Fibroblast of the aortic adventitia (primary cell): Measurements from ENCODE around the gene PIEZO2. TPM values are rescaled to one million over a fixed set of nuclear protein-coding genes. Genes with fewer than 3 reads are reported as not detected.
A peak's percentile ranks its signal among the peaks of the same experiment; 100 is the strongest.
"Not testable (repeated sequence)": the region's sequence is repeated elsewhere in the genome, so short reads cannot be mapped to it uniquely, and the experiment has no call there.

Experiments
- DNase-seq: peaks from one replicate; pipeline ENCODE4 v3.0.0-alpha.2; 2010; ENCODE audit warnings: low read depth
- H3K4me3 ChIP-seq: 2 replicates; pipeline ENCODE4 v1.5.1; 2011; ENCODE audit warnings: low read depth, mild to moderate bottlenecking, control low read depth, low read length, moderate library complexity
- CTCF ChIP-seq: IDR thresholded peaks from 2 replicates; pipeline ENCODE4 v1.5.1; 2011; ENCODE audit warnings: mild to moderate bottlenecking, low read length, control low read depth, inconsistent platforms; ENCODE audit not compliant: insufficient read depth
- total RNA-seq: library from RNA; depleted of rRNA; stranded (reverse); fragments of >200 nt; gene quantifications from 2 replicates; pipeline ENCODE4 v1.2.3, GENCODE V29; 2012; ENCODE audit warnings: low replicate concordance

Gene PIEZO2
- total RNA-seq, 1 donor: 1.6 TPM

GRCh38 chr18:11175266-11175979, 26.1 kb upstream of the PIEZO2 start:
- DNase-seq: peak; percentile 78
- no peak for TF ChIP-seq CTCF
- no peak overlapping the region for H3K4me3 ChIP-seq

GRCh38 chr18:11174179-11174578, 24.8 kb upstream of the PIEZO2 start:
- not testable (repeated sequence) for H3K4me3 ChIP-seq, DNase-seq

GRCh38 chr18:11167778-11168177, 18.4 kb upstream of the PIEZO2 start:
- no peak overlapping the region for H3K4me3 ChIP-seq
- DNase-seq: peak; percentile 24
- TF ChIP-seq CTCF: no peak

- no peak for TF ChIP-seq CTCF
- DNase-seq: no peak
- no peak overlapping the region for H3K4me3 ChIP-seq
Observed at GRCh38 chr18:11165952-11166351, 16.6 kb upstream of the PIEZO2 start.

GRCh38 chr18:11165138-11165537, 15.8 kb upstream of the PIEZO2 start:
- DNase-seq: no peak
- no peak for TF ChIP-seq CTCF
- no peak overlapping the region for H3K4me3 ChIP-seq

- H3K4me3 ChIP-seq: no peak overlapping the region
- no peak for TF ChIP-seq CTCF
- no peak for DNase-seq
Observed at GRCh38 chr18:11163665-11164064, 14.3 kb upstream of the PIEZO2 start.

GRCh38 chr18:11162889-11163288, 13.5 kb upstream of the PIEZO2 start:
- H3K4me3 ChIP-seq: no peak overlapping the region
- no peak for TF ChIP-seq CTCF
- DNase-seq: no peak
